ENCODE measurements around the gene ZNRF1. TPM values are rescaled to one million over a fixed set of nuclear protein-coding genes. Genes with fewer than 3 reads are reported as not detected.
A peak's percentile ranks its signal among the peaks of the same experiment; 100 is the strongest.

The ZNRF1 gene
- polyA plus RNA-seq, 1 experiment = 24.1 TPM

DNA sequence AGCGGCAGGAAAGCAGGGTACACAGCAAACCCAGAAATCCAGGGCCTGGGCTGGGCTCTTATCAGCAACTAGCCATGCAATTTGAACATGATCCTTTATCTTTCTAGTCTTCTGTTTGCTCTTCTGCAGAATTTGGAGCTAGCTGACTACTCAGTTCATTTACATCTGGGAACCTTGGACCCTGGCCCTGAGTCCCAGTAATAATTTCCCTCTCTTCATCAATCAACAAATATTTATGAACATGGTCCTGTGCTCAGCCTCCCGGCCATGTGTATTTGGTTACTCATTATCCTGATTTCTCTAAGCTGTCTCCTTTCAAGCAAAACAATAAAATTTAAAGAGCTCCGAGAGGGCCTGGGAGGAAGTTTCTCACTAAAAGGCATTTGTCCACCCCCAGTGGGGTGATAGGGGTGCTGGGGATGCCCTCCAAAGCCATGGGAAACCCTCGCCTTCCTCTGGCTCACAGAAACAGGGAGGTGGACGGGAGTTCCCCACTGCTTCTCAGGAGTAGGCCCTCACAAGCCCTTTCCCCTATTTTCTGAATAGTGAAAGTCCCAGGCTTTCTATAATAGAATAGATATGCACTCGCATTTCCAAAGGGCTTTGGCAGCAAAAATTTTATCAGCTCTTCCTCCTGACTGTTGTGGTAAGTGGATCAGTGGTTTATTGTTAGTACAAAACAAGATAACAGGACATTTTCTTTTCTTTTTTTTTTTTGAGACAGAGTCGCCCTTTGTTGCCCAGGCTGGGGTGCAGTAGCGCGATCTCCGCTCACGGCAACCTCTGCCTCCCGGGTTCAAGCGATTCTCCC, 7.0 kb upstream of the ZNRF1 start:
- CTCF ChIA-PET = interaction anchor here (0.6 to 9.0 kb wide), 2 partner anchors 8 to 119 kb away, joined by 4 to 199 read pairs; no protein-coding TSS in a partner anchor
- no peak for DNase-seq (ENCODE audit: low read depth)
- Histone ChIP-seq H3K4me3 (ENCODE audit: low read depth, low read length) (no peak overlapping the region), H3K27me3 (ENCODE audit: control insufficient read depth, insufficient read depth, low read length) (peaks cover 1% of the 10 kb centered on the region), H3K36me3 (ENCODE audit: control insufficient read depth, insufficient read depth, low read length) (no peaks in the 10 kb centered on the region)
- TF ChIP-seq, protein P1, sequence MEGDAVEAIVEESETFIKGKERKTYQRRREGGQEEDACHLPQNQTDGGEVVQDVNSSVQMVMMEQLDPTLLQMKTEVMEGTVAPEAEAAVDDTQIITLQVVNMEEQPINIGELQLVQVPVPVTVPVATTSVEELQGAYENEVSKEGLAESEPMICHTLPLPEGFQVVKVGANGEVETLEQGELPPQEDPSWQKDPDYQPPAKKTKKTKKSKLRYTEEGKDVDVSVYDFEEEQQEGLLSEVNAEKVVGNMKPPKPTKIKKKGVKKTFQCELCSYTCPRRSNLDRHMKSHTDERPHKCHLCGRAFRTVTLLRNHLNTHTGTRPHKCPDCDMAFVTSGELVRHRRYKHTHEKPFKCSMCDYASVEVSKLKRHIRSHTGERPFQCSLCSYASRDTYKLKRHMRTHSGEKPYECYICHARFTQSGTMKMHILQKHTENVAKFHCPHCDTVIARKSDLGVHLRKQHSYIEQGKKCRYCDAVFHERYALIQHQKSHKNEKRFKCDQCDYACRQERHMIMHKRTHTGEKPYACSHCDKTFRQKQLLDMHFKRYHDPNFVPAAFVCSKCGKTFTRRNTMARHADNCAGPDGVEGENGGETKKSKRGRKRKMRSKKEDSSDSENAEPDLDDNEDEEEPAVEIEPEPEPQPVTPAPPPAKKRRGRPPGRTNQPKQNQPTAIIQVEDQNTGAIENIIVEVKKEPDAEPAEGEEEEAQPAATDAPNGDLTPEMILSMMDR (IDR thresholded peaks at IDR 0.05; ENCODE audit: insufficient read depth, low read depth, low read length) = no peak
- POLR2A ChIA-PET = interaction anchor here (0.6 kb wide), 1 partner anchor 9 kb away, joined by 3 read pairs; no protein-coding TSS in a partner anchor

DNA sequence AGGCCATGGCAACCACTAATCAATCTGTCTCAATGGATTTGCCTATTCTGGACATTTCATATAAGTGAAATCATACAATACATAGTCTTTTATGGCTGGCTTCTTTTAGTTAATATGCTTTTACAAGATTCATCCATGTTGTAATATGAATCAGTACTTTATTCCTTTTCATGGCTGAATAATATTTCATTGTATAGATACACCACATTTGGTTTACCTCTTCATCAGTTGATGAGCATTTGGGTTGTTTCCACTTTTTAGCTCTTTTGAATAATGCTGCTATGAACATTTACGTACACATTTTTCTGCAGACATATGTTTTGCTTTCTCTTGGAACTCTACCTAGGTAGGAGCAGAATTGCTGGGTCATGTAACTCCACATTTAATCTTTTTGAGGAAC, 2.8 kb upstream of the ZNRF1 start:
- POLR2A ChIA-PET = no interaction called here

DNA sequence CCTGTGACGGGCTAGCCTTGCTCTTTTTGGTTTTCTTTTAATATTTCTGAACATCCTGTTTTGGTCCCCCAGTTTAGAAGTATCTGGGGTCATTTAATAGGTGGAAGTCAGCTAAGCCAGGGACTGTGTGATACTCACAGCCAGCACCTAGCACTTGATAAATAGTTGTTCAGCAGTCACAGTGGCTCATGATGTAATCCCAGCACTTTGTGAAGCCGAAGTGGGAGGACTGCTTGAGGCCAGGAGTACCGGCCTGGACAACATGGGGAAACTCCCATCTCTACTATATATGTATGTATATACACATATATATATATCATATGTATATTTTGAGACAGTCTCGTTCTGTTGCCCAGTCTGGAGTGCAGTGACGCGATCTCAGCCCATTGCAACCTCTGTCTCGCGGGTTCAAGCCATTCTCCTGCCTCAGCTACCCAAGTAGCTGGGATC, 1.8 kb upstream of the ZNRF1 start:
- Histone ChIP-seq H3K36me3 (ENCODE audit: control insufficient read depth, insufficient read depth, low read length) (no peaks in the 10 kb centered on the region), H3K27me3 (ENCODE audit: control insufficient read depth, insufficient read depth, low read length) (peaks cover 1% of the 10 kb centered on the region), H3K4me3 (ENCODE audit: low read depth, low read length) (no peak overlapping the region)
- DNase-seq (ENCODE audit: low read depth) = no peak
- TF ChIP-seq, protein P1 (IDR thresholded peaks at IDR 0.05; ENCODE audit: insufficient read depth, low read depth, low read length) = no peak
- CTCF ChIA-PET = interaction anchor here (2.2 to 9.0 kb wide), 3 partner anchors 10 to 114 kb away, joined by 8 to 199 read pairs (median 22); partner anchors contain the start of gene WDR59
- POLR2A ChIA-PET = no interaction called here

More for the DNA sequence above, 2.8 kb upstream of the ZNRF1 start:
- CTCF ChIA-PET = interaction anchor here (0.6 to 9.0 kb wide), 3 partner anchors 9 to 115 kb away, joined by 4 to 199 read pairs (median 4); no protein-coding TSS in a partner anchor
- DNase-seq (ENCODE audit: low read depth) = no peak
- TF ChIP-seq, protein P1 (IDR thresholded peaks at IDR 0.05; ENCODE audit: insufficient read depth, low read depth, low read length) = no peak
- Histone ChIP-seq H3K36me3 (ENCODE audit: control insufficient read depth, insufficient read depth, low read length) (no peaks in the 10 kb centered on the region), H3K27me3 (ENCODE audit: control insufficient read depth, insufficient read depth, low read length) (peaks cover 1% of the 10 kb centered on the region), H3K4me3 (ENCODE audit: low read depth, low read length) (no peak overlapping the region)

DNA sequence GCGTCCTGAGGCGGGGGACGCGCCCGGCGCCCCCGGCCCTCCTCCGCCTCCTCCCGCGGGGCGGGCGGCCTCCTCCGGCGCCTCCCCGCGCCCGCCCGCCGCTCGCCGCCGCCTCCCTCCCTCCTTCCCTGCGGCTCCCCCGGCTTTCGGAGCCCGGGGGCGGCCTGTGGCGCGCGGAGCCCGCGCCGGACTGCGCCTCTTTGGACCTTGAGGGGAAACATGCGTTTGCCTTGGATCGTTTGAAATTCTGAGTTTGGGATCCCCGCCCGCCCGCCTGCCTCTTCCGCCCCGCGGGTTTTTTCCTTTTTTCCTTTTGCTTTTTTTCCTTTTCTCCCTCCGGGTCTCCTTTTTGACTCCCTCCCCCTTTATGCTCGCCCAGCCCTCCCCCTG, 390 bp downstream of the ZNRF1 start:
- H3K36me3 ChIP-seq (ENCODE audit: control insufficient read depth, insufficient read depth, low read length) = no peaks in the 10 kb centered on the region
- peak overlapping the region; percentile 72 for H3K4me3 ChIP-seq (ENCODE audit: low read depth, low read length)
- TF ChIP-seq, protein P1 (IDR thresholded peaks at IDR 0.05; ENCODE audit: insufficient read depth, low read depth, low read length) = no peak
- ChIA-PET CTCF (interaction anchor here (1.1 to 9.0 kb wide), 7 partner anchors 12 to 120 kb away, joined by 3 to 199 read pairs (median 13); partner anchors contain the start of gene WDR59), POLR2A (interaction anchor here (1.1 kb wide), 1 partner anchor 112 kb away, joined by 6 read pairs; no protein-coding TSS in a partner anchor)
- no peak for DNase-seq (ENCODE audit: low read depth)
- H3K27me3 ChIP-seq (ENCODE audit: control insufficient read depth, insufficient read depth, low read length) = no peaks in the 10 kb centered on the region
